ENCODE measurements around the gene KANK2.

The KANK2 gene

DNA sequence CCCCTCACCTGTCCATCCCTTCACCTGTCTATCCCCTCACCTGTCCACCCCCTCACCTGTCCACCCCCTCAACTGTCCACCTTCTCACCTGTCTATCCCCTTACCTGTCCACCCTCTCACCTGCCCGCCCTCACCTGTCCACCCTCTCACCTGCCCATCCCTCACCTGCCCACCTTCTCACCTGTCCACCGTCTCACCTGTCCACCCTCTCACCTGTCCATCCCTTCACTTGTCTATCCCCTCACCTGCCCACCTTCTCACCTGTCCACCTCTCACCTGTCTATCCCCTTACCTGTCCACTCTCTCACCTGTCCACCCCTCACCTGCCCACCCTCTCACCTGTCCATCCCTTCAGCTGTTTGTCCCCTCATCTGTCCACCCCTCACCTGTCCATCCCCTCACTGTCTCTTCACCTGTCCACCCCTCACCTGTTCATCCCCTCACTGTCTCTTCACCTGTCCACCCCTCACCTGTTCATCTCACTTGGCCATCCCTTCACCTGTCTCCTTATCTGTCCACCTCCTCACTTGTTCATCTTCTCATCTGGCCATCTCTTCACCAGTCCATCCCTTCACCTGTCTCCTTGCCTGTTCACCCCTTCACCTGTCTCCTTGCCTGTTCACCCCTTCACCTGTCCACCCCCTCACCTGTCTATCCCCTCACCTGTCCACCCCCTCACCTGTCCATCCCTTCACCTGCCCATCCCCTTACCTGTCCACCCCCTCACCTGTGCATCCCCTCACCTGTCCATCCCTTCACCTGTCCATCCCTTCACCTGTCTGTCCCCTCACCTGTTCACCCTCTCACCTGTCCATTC is 12.7 kb upstream of the KANK2 start:
- H3K27ac Mint-ChIP-seq: peak overlapping the region; percentile 18
- no peak overlapping the region for H3K4me3 Mint-ChIP-seq
- peaks cover 11% of the 10 kb centered on the region for H3K36me3 Mint-ChIP-seq
- peaks cover 8% of the 10 kb centered on the region for H3K9me3 Mint-ChIP-seq
- peaks cover 16% of the 10 kb centered on the region for H3K4me1 Mint-ChIP-seq
- H3K27me3 Mint-ChIP-seq: peaks cover 2% of the 10 kb centered on the region
- DNase-seq (ENCODE audit: low spot score in 2 of 2) (no peak), ATAC-seq (ENCODE audit: low read depth) (no peak)

DNA sequence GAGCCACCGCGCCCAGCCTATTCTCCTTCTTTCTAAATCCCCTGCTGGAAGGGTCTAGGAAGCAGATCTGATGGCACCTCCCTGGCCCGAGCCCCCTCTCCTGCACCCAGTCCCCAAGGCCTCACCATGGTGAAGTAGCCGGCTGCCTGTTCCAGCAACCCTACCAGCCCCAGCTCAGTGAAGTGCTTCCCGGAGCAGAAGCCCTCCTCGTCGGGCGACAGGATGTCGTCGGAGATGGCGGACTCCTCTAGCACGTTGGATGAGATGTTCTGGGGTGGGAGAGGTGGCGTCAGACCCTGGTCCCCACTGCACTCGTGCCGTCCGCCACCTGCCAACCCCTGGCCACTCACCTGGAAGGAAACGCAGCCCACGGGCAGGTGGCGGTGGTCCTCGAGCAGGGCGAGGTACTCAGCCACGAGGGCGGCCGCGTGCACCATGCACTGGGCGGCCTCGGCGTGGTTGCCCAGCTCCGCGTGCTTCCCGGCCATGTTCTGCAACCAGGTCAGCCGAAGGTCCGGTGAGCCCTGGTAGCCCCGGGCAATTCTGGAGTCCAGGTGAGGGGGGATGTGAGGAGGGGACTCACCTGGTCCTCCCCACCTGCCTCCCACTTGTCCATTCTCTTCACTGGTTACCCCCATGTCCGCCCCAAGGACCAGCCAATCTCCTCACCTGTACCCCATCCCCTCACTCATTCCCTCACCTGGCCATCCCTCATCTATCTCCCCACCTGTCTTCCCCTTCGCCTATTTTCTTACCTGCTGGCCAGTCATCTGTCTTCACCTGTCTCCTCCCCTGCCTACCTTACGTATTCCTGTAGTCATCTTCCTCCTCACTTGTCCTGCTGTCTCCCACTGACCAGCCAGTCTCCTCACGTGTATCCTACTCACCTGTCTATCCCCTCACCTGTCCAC is 11.5 kb upstream of the KANK2 start:
- Mint-ChIP-seq H3K27ac (no peak overlapping the region), H3K4me3 (no peak overlapping the region)
- no peak for ATAC-seq (ENCODE audit: low read depth)

GRCh38 chr19:11205939-11206570 is 8.7 kb upstream of the KANK2 start:
- Mint-ChIP-seq H3K27me3 (peaks cover 6% of the 10 kb centered on the region), H3K27ac (peak overlapping the region; percentile 48), H3K36me3 (peaks cover 9% of the 10 kb centered on the region), H3K9me3 (peaks cover 8% of the 10 kb centered on the region), H3K4me3 (no peak overlapping the region), H3K4me1 (peaks cover 25% of the 10 kb centered on the region)
- ATAC-seq (ENCODE audit: low read depth) (peak; percentile 95), DNase-seq (ENCODE audit: low spot score in 2 of 2) (peak in 1 of 2 donors; percentile 28)

More for the DNA sequence above, 11.5 kb upstream of the KANK2 start:
- Mint-ChIP-seq H3K4me1 (peaks cover 20% of the 10 kb centered on the region), H3K27me3 (peaks cover 3% of the 10 kb centered on the region), H3K9me3 (peaks cover 8% of the 10 kb centered on the region), H3K36me3 (peaks cover 11% of the 10 kb centered on the region)
- no peak for DNase-seq (ENCODE audit: low spot score in 2 of 2)

DNA sequence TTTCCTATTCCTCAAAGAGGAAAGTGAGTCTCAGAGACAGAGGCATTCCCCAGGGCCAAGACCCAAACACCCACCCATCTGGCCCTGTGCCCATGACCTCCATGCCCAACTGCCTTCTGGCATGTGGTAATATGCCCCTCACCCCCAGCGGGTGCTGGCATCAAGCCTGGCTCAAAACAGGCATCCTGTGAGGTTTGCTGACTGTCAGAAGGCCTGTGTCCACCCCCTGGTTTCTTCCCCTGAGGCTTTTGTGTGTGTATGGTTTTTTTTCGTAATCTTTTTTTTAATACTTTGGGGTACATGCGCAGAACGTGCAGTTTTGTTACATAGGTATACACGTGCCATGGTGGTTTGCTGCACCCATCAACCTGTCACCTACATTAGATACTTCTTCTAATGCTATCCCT is 7.6 kb upstream of the KANK2 start:
- Mint-ChIP-seq H3K27me3 (peaks cover 4% of the 10 kb centered on the region), H3K36me3 (peaks cover 3% of the 10 kb centered on the region), H3K4me1 (peaks cover 18% of the 10 kb centered on the region), H3K4me3 (no peak overlapping the region), H3K9me3 (peaks cover under 1% of the 10 kb centered on the region), H3K27ac (no peak overlapping the region)
- ATAC-seq (ENCODE audit: low read depth) (no peak), DNase-seq (ENCODE audit: low spot score in 2 of 2) (no peak)

- DNase-seq (ENCODE audit: low spot score in 2 of 2) (no peak), ATAC-seq (ENCODE audit: low read depth) (no peak)
- Mint-ChIP-seq H3K4me3 (no peak overlapping the region), H3K27me3 (peaks cover 4% of the 10 kb centered on the region), H3K9me3 (no peaks in the 10 kb centered on the region), H3K4me1 (peaks cover 16% of the 10 kb centered on the region), H3K36me3 (peaks cover 1% of the 10 kb centered on the region), H3K27ac (no peak overlapping the region)
Measured at GRCh38 chr19:11204076-11204602, 6.8 kb upstream of the KANK2 start.

DNA sequence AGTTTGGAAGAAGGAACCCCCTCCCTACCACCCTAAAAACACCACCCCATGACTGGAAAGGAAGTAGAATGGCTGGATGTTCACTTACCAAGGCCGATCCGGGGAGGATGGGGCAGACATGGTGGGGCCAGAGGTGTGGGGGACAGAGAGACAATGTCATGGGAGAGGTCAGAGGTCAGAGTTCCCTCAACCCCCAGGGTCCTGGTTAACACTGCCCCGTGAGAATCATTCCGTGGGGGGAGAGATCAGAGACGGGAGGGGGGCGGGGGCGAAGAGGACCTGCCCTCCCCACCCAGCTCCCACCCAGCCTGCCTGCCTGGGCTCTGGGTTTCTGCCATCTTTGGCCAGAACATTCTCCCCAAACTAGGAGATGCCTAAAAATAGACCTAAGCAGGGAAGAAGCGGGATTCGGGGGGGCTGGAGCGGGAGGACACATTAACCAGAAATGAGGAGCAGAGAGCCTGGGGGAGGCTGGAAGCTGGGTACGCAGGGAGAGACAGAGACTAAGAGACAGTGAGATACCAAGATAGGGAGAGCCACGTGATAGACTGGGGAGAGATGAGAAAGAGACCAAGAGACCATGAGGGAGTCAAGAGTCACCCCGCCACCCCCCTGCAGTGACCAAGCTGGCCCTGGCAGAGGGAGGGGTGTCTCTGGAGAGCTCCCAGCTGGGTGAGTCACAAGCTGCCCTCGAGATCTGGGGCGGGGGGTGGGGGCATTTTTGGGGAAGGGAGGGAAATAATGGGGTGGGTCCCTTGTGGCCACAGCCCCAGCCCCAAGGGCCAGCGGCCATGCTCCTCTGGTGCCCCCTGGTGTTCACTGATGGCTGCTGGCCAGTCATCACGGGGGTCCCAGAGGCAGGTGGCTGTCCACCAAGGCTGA is 6.1 kb upstream of the KANK2 start:
- Mint-ChIP-seq H3K36me3 (no peaks in the 10 kb centered on the region), H3K27ac (no peak overlapping the region), H3K4me3 (no peak overlapping the region), H3K9me3 (no peaks in the 10 kb centered on the region), H3K27me3 (peaks cover 4% of the 10 kb centered on the region), H3K4me1 (peaks cover 15% of the 10 kb centered on the region)
- no peak for DNase-seq (ENCODE audit: low spot score in 2 of 2)
- ATAC-seq (ENCODE audit: low read depth): no peak

DNA sequence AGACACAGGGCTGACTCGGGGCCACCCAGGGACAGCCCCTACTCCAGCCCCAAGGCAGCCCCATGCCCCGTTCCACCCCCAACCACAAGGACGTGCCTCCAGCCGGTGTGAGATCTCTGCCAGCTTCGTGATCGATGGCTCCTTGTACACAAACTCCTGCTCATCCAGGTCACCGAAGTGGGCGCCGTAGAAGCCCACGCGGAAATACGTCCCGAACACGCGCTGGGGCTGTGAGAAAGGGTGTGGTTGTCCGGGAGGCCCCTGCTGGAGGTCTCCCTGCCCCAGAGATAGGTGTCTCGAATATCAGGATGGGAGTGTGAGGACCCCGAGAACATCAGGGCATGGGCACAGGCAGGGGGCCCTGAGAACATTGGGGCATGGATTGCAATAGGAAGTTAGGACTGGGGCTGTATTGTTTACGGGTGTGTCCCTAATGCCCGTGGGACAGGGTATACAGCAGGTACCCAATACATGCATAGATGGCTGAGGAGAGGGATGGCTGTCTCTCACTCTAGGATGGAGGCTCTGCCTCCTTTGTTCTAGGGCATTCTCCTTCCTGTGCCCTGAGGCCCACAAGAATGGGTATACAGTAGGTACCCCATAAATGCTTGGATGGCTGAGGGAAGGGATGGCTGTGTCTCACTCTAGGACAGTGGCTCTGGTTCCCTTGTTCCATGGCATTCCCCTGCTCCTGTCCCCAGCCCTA is 5.3 kb upstream of the KANK2 start:
- Mint-ChIP-seq H3K4me1 (peaks cover 17% of the 10 kb centered on the region), H3K36me3 (no peaks in the 10 kb centered on the region)
- no peak for ATAC-seq (ENCODE audit: low read depth)

DNA sequence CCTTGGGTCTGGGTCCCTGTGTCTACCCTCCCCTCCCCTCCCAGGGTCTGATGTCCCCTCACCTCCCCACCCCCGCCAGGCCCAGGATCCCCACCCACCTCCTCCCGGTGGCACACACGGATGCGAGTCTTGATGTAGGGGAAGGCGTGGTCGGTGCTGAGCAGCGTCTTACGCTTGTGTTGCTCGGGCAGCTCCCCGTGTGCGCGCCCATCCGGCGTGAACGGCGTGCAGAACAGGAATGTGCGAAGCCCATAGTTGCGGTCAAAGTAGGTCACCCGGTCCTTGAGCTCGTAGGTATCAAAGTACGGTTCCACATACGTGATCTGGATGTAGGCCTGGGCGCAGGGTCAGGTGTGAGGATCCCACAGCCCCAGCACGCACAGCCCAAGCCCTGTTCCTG is 4.4 kb upstream of the KANK2 start:
- H3K27me3 Mint-ChIP-seq: peaks cover 7% of the 10 kb centered on the region

More for the DNA sequence above, 5.3 kb upstream of the KANK2 start:
- no peak for DNase-seq (ENCODE audit: low spot score in 2 of 2)
- Mint-ChIP-seq H3K4me3 (no peak overlapping the region), H3K27ac (no peak overlapping the region), H3K27me3 (peaks cover 4% of the 10 kb centered on the region), H3K9me3 (no peaks in the 10 kb centered on the region)

GRCh38 chr19:11200931-11201330 is 3.6 kb upstream of the KANK2 start:
- Mint-ChIP-seq H3K36me3 (peaks cover 1% of the 10 kb centered on the region), H3K27ac (no peak overlapping the region), H3K9me3 (no peaks in the 10 kb centered on the region), H3K4me3 (no peak overlapping the region), H3K27me3 (peaks cover 11% of the 10 kb centered on the region), H3K4me1 (peaks cover 23% of the 10 kb centered on the region)
- DNase-seq (ENCODE audit: low spot score in 2 of 2) (no peak), ATAC-seq (ENCODE audit: low read depth) (no peak)

More for the DNA sequence above, 4.4 kb upstream of the KANK2 start:
- ATAC-seq (ENCODE audit: low read depth) (no peak), DNase-seq (ENCODE audit: low spot score in 2 of 2) (no peak)
- H3K27ac Mint-ChIP-seq: no peak overlapping the region
- no peak overlapping the region for H3K4me3 Mint-ChIP-seq
- H3K9me3 Mint-ChIP-seq: no peaks in the 10 kb centered on the region
- H3K4me1 Mint-ChIP-seq: peaks cover 21% of the 10 kb centered on the region
- H3K36me3 Mint-ChIP-seq: no peaks in the 10 kb centered on the region

GRCh38 chr19:11200015-11200574 is 2.8 kb upstream of the KANK2 start:
- Mint-ChIP-seq H3K9me3 (no peaks in the 10 kb centered on the region), H3K36me3 (peaks cover 1% of the 10 kb centered on the region), H3K27me3 (peaks cover 14% of the 10 kb centered on the region), H3K4me3 (no peak overlapping the region), H3K4me1 (peaks cover 23% of the 10 kb centered on the region), H3K27ac (no peak overlapping the region)
- DNase-seq (ENCODE audit: low spot score in 2 of 2) (no peak), ATAC-seq (ENCODE audit: low read depth) (no peak)

DNA sequence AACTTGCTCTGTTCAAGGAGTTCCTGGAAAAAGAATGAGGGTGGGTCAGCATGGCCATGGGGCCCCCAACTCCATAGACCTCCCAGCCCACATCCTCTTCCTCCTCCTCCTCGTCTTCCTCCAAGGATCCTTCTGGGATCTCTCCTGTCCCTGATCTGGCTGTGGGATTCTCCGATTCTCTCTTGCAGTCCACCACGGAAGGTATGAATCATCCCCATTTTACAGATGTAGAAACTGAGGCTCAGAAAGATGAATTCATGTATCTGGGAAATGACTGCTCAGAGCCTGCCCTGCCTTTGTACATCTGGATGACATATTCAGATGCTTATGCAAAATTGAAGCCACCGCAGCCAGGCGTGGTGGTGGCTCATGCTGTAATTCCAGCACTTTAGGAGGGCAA is 2.2 kb upstream of the KANK2 start:
- peaks cover 14% of the 10 kb centered on the region for H3K27me3 Mint-ChIP-seq
- peaks cover 20% of the 10 kb centered on the region for H3K4me1 Mint-ChIP-seq
- no peak overlapping the region for H3K27ac Mint-ChIP-seq
- no peaks in the 10 kb centered on the region for H3K9me3 Mint-ChIP-seq
- H3K4me3 Mint-ChIP-seq: no peak overlapping the region
- DNase-seq (ENCODE audit: low spot score in 2 of 2) (no peak), ATAC-seq (ENCODE audit: low read depth) (no peak)
- H3K36me3 Mint-ChIP-seq: peaks cover 1% of the 10 kb centered on the region

- H3K27ac Mint-ChIP-seq: no peak overlapping the region
- no peak for ATAC-seq (ENCODE audit: low read depth)
- peaks cover 1% of the 10 kb centered on the region for H3K36me3 Mint-ChIP-seq
Measured at GRCh38 chr19:11198769-11199424, 1.6 kb upstream of the KANK2 start.

More at GRCh38 chr19:11198769-11199424, 1.6 kb upstream of the KANK2 start:
- peaks cover 18% of the 10 kb centered on the region for H3K4me1 Mint-ChIP-seq
- H3K4me3 Mint-ChIP-seq: no peak overlapping the region
- H3K9me3 Mint-ChIP-seq: no peaks in the 10 kb centered on the region
- no peak for DNase-seq (ENCODE audit: low spot score in 2 of 2)
- peaks cover 16% of the 10 kb centered on the region for H3K27me3 Mint-ChIP-seq

Data from memory B cell (primary cell).